B cell (primary cell): ENCODE results near the gene DIPK1B. TPM values are rescaled to one million over a fixed set of nuclear protein-coding genes. Genes with fewer than 3 reads are reported as not detected.

ENCODE experiments used
- ATAC-seq: fragments of 200-7000 bp; cut with Tn5 transposase; one replicate; pipeline ENCODE4 v1.10.0; 2021; ENCODE audit warnings: low read depth, mild to moderate bottlenecking, moderate number of reproducible peaks, moderate library complexity
- CTCF ChIA-PET: fragments of 350-600 bp; sonication (Branson Sonifier 250); formaldehyde crosslinking; loops from one replicate; lab custom pipeline; 2021; ENCODE audit warnings: antibody characterized with exemption, inconsistent platforms; lab: Charles Lee
- POLR2A ChIA-PET: fragments of 350-600 bp; sonication (Branson Sonifier 250); formaldehyde crosslinking; loops from one replicate; lab custom pipeline; 2021; ENCODE audit warnings: antibody characterized with exemption; lab: Charles Lee
- DNase-seq: peaks from one replicate; pipeline ENCODE4 v3.0.0; 2013
- H2AFZ ChIP-seq: 2 replicates; pipeline ENCODE4 v1.6.1; 2012; ENCODE audit warnings: mild to moderate bottlenecking, low read depth, low read length; ENCODE audit not compliant: insufficient read depth, poor library complexity, severe bottlenecking
- H3K27ac ChIP-seq, 2 donors: 1 replicate in 1 of 2; 2 replicates in 1 of 2; pipeline ENCODE4 v1.5.1; 2012 to 2013; ENCODE audit warnings: low read length in 2 of 2, mild to moderate bottlenecking in 2 of 2, moderate library complexity in 1 of 2
- H3K27me3 ChIP-seq, 4 experiments: fragments of 200-600 bp in 1 of 4; sonication (generic) in 1 of 4; replicated peaks in 1 of 4; 1 replicate in 2 of 4; 2 replicates in 2 of 4; pipeline versions ENCODE4 v1.6.1 to v1.7.0; 2013 to 2016; ENCODE audit warnings: low read length in 3 of 4, mild to moderate bottlenecking in 2 of 4, mixed read lengths in 1 of 4, moderate library complexity in 1 of 4; ENCODE audit not compliant: insufficient read depth in 4 of 4, control insufficient read depth in 3 of 4; ENCODE audit errors: control extremely low read depth in 1 of 4
- H3K36me3 ChIP-seq, 2 experiments: replicated peaks in 1 of 2; 1 replicate in 1 of 2; 2 replicates in 1 of 2; pipeline versions ENCODE4 v1.6.1 to v1.7.1; 2013; ENCODE audit warnings: low read length in 1 of 2; ENCODE audit not compliant: insufficient read depth in 2 of 2, control insufficient read depth in 1 of 2; ENCODE audit errors: control extremely low read depth in 1 of 2, extremely low read depth in 1 of 2
- H3K4me1 ChIP-seq, 2 donors: fragments of 200-600 bp in 1 of 2; sonication (generic) in 1 of 2; 1 replicate in 1 of 2; 2 replicates in 1 of 2; pipeline versions ENCODE4 v1.5.1 to v1.6.1; 2013 to 2017; ENCODE audit warnings: low read length in 2 of 2; ENCODE audit not compliant: control insufficient read depth in 2 of 2, insufficient read depth in 2 of 2
- H3K4me2 ChIP-seq: replicated peaks from 2 replicates; pipeline ENCODE3; 2012; ENCODE audit warnings: mild to moderate bottlenecking, low read depth, low read length; ENCODE audit not compliant: poor library complexity, severe bottlenecking
- H3K4me3 ChIP-seq, 5 experiments: fragments of 200-600 bp in 1 of 5; sonication (generic) in 1 of 5; 1 replicate in 3 of 5; 2 replicates in 2 of 5; pipeline versions ENCODE4 v1.5.1 to v1.7.0; 2011 to 2016; ENCODE audit warnings: low read length in 4 of 5, mild to moderate bottlenecking in 4 of 5, low read depth in 2 of 5, control low read depth in 1 of 5, moderate library complexity in 1 of 5; ENCODE audit not compliant: insufficient read depth in 1 of 5; ENCODE audit errors: control extremely low read depth in 1 of 5, extremely low read depth in 1 of 5
- H3K79me2 ChIP-seq: fragments of 200-600 bp; sonication (generic); one replicate; pipeline ENCODE4 v1.6.0; 2016; ENCODE audit warnings: low read length; ENCODE audit not compliant: control insufficient read depth, insufficient read depth
- H3K9ac ChIP-seq: fragments of 200-600 bp; sonication (generic); 2 replicates; pipeline ENCODE4 v1.6.1; 2017; ENCODE audit warnings: mild to moderate bottlenecking, low read length, moderate library complexity
- H3K9me3 ChIP-seq, 3 donors: one replicate each; pipeline versions ENCODE4 v1.6.1 to v1.7.1; 2013; ENCODE audit warnings: low read length in 2 of 3; ENCODE audit not compliant: control insufficient read depth in 2 of 3, insufficient read depth in 1 of 3; ENCODE audit errors: control extremely low read depth in 1 of 3
- H4K20me1 ChIP-seq: 2 replicates; pipeline ENCODE4 v1.6.0; 2012; ENCODE audit warnings: mild to moderate bottlenecking, low read length; ENCODE audit not compliant: insufficient read depth, control insufficient read depth, poor library complexity, severe bottlenecking
- H3K27ac Mint-ChIP-seq: one replicate; pipeline ENCODE4 v1.8.0; 2021; ENCODE audit warnings: mixed read lengths
- H3K27me3 Mint-ChIP-seq: one replicate; pipeline ENCODE4 v1.8.0; 2021; ENCODE audit warnings: mixed read lengths
- H3K4me1 Mint-ChIP-seq: one replicate; pipeline ENCODE4 v1.8.0; 2021; ENCODE audit warnings: mixed read lengths
- H3K4me3 Mint-ChIP-seq: one replicate; pipeline ENCODE4 v1.8.0; 2021; ENCODE audit warnings: mixed read lengths
- H3K9me3 Mint-ChIP-seq: one replicate; pipeline ENCODE4 v1.8.0; 2022; ENCODE audit warnings: mixed read lengths; ENCODE audit not compliant: insufficient read depth
- CTCF ChIP-seq: fragments of 200-600 bp; IDR thresholded peaks from one replicate; pipeline ENCODE4 v1.8.0; 2022; ENCODE audit warnings: antibody characterized with exemption, mild to moderate bottlenecking
- EZH2 ChIP-seq: IDR thresholded peaks from 2 replicates; pipeline ENCODE4 v1.6.1; 2012; ENCODE audit warnings: borderline replicate concordance, low read depth, mild to moderate bottlenecking, moderate library complexity, low read length; ENCODE audit not compliant: insufficient read depth, poor library complexity, severe bottlenecking
- WGBS: methylation state at CpG from one replicate; pipeline ENCODE4 v1.1.5; 2013; ENCODE audit warnings: missing lambda C conversion rate; ENCODE audit not compliant: insufficient coverage; 5-methylcytosine and 5-hydroxymethylcytosine counted together
- intact Hi-C: fragments of 100-400 bp; cut with micrococcal nuclease; formaldehyde crosslinking; loops from one replicate; pipeline ENCODE4 v1.10.0; 2022
- polyA plus RNA-seq: library from polyadenylated mRNA; depleted of rRNA; stranded (reverse); fragments of >200 nt; gene quantifications from 2 replicates; pipeline ENCODE4 v1.2.3, GENCODE V29; 2012
- total RNA-seq, 2 donors: library from RNA; stranded (reverse); fragments of 120-200 nt in 1 of 2; gene quantifications; 1 replicate in 1 of 2; 2 replicates in 1 of 2; pipeline versions ENCODE4 v1.2.3 to v1.2.4, GENCODE V29; 2013 to 2022

The DIPK1B gene
- total and polyA plus RNA-seq, 2 donors (not counting 1 experiment from before 2014, with no cell fraction given), result 9.6 TPM

GRCh38 chr9:136670576-136671253, 41.7 kb upstream of the DIPK1B start:
- Mint-ChIP-seq H3K27me3 (peaks cover 5% of the 10 kb centered on the region), H3K4me1 (peaks cover 7% of the 10 kb centered on the region), H3K27ac (no peak overlapping the region), H3K4me3 (no peak overlapping the region), H3K9me3 (no peaks in the 10 kb centered on the region)
- H2AFZ ChIP-seq, result no peak overlapping the region
- no peak overlapping the region for H3K27ac ChIP-seq
- H3K27me3 ChIP-seq, result peaks cover 0 to 20% (median 8%) of the 10 kb centered on the region in 4 experiments
- no peaks in the 10 kb centered on the region for H3K79me2 ChIP-seq
- no peaks in the 10 kb centered on the region for H3K9me3 ChIP-seq
- intact Hi-C loops, result no loop called here
- TF ChIP-seq CTCF (no peak), EZH2 (no peak)
- DNase-seq, result no peak
- ChIA-PET CTCF (interaction anchor here (0.7 to 2.9 kb wide), 6 partner anchors 9 to 59 kb away, joined by 4 to 17 read pairs (median 6); no protein-coding TSS in a partner anchor), POLR2A (interaction anchor here (0.5 to 0.6 kb wide), 2 partner anchors 10 to 60 kb away, joined by 4 to 7 read pairs; no protein-coding TSS in a partner anchor)
- H3K9ac ChIP-seq, result no peak overlapping the region
- 77% methylated on average over 36 of the region's 36 CpGs for WGBS
- peaks cover 0 to 6% of the 10 kb centered on the region in 2 experiments for H3K36me3 ChIP-seq
- peaks cover 5% of the 10 kb centered on the region in 2 donors for H3K4me1 ChIP-seq
- no peak for ATAC-seq
- no peak overlapping the region for H3K4me3 ChIP-seq
- no peak overlapping the region for H3K4me2 ChIP-seq
- peaks cover 7% of the 10 kb centered on the region for H4K20me1 ChIP-seq

- H3K4me2 ChIP-seq, result no peak overlapping the region
- Mint-ChIP-seq H3K4me1 (peaks cover 7% of the 10 kb centered on the region), H3K27ac (no peak overlapping the region), H3K9me3 (no peaks in the 10 kb centered on the region), H3K27me3 (peaks cover 5% of the 10 kb centered on the region), H3K4me3 (no peak overlapping the region)
- H2AFZ ChIP-seq, result no peak overlapping the region
- intact Hi-C loops, result no loop called here
- no peak overlapping the region for H3K9ac ChIP-seq
- WGBS, result 79% methylated on average over 9 of the region's 12 CpGs
- ATAC-seq (no peak), DNase-seq (no peak)
- ChIA-PET CTCF (interaction anchor here (0.6 to 2.9 kb wide), 10 partner anchors 9 to 875 kb away, joined by 3 to 17 read pairs (median 5); no protein-coding TSS in a partner anchor), POLR2A (interaction anchor here (0.5 to 0.6 kb wide), 3 partner anchors 25 to 456 kb away, joined by 4 to 19 read pairs (median 15); no protein-coding TSS in a partner anchor)
- no peak overlapping the region for H3K4me3 ChIP-seq
- H3K27me3 ChIP-seq, result peaks cover 0 to 20% (median 8%) of the 10 kb centered on the region in 4 experiments
- H3K27ac ChIP-seq, result no peak overlapping the region
- peaks cover 0 to 7% of the 10 kb centered on the region in 2 experiments for H3K36me3 ChIP-seq
- no peaks in the 10 kb centered on the region for H3K79me2 ChIP-seq
- H4K20me1 ChIP-seq, result peaks cover 7% of the 10 kb centered on the region
- H3K4me1 ChIP-seq, result peaks cover 5% of the 10 kb centered on the region in 2 donors
- no peak for TF ChIP-seq EZH2
- TF ChIP-seq CTCF, result no peak
- no peaks in the 10 kb centered on the region for H3K9me3 ChIP-seq
These were observed 41.1 kb upstream of the DIPK1B start for GRCh38 chr9:136671254-136671614.
